ENCODE data around the gene ALS2CL.

DNA sequence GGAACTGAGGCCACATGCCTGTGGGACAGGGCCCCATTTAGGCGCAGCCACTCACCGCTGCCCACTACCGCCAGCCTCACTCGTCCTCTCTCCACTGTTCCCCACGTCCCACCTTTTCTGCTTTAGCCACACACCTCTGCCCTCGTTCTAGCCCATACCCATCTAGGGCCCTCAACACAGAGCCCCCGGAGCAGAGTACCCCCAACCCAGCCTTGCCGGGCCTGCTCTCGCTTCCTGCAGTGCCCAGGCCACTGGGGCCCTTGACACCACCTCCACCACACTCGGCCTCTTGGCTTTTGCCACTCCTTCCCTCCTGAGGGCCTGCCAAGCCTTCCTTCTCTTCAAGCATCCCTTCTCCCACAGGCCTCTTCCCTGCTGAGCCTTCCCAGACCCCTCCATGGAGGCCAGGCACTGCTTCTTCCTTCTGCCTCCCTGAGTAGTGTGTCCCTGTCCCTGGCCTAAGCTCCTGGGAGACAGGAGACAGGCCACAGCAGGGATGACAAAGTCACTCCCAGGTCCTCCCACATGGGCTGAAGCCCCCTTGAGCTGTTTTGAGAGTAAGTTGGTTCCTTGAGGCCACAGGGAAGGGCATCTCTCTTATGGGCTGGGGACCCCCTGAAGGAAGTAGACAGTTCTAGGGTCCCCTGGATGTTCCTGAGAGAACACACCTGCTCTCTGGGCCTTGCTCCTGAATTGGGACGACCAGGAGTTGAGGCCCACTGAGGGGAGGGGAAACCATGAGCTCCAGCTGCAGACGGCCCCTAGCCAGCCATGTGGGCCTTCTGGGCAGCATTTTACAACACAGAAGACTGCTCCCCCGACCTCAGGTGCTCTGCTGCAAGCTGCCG lies 19.8 kb upstream of the ALS2CL start:
- TF ChIP-seq CTCF (IDR thresholded peaks at IDR 0.05; ENCODE audit: borderline replicate concordance, extremely low read depth, low read length, poor library complexity, severe bottlenecking) = no peak
- TF ChIP-seq EZH2 (IDR thresholded peaks at IDR 0.05; ENCODE audit: borderline replicate concordance, low read depth, low read length, severe bottlenecking) = no peak
